ENCODE measurements around the gene CCM2L.
A peak's percentile ranks its signal among the peaks of the same experiment; 100 is the strongest.

GRCh38 chr20:32018269-32019155, 8.3 kb downstream of the CCM2L start:
- TF ChIP-seq ZNF331 (CRISPR knock-in tag; IDR thresholded peaks at IDR 0.05; ENCODE audit: low read depth): no peak
- TF ChIP-seq CTCF (conservative IDR thresholded peaks at IDR 0.05; ENCODE audit: low read depth in 2 of 2): no peak; a peak in 1 of 4 replicates
- peak; percentile 64; the same call in 1 of the 2 replicates for TF ChIP-seq POLR2AphosphoS5 (IDR thresholded peaks at IDR 0.05; ENCODE audit: low read depth)
- TF ChIP-seq CREB1 (CRISPR knock-in tag; IDR thresholded peaks at IDR 0.05; ENCODE audit: low read depth): no peak
- TF ChIP-seq EZH2phosphoT487 (IDR thresholded peaks at IDR 0.05; ENCODE audit: unreplicated experiment): no peak
- TF ChIP-seq REST (IDR thresholded peaks at IDR 0.05; ENCODE audit: unreplicated experiment): no peak
- no peak for TF ChIP-seq NANOG (IDR thresholded peaks at IDR 0.05; ENCODE audit: borderline replicate concordance)
- no peak for TF ChIP-seq EZH2 (IDR thresholded peaks at IDR 0.05; ENCODE audit: low read depth, unreplicated experiment)
- no peak for TF ChIP-seq JUNB (IDR thresholded peaks at IDR 0.05; ENCODE audit: unreplicated experiment)
- no peak for TF ChIP-seq ETS1 (IDR thresholded peaks at IDR 0.05)
